ENCODE results near the gene LRP5. TPM values are rescaled to one million over a fixed set of nuclear protein-coding genes. Genes with fewer than 3 reads are reported as not detected.

Gene LRP5
- total and polyA plus RNA-seq, 2 experiments from 2014 or later, result 26.9 to 51.1 TPM

DNA sequence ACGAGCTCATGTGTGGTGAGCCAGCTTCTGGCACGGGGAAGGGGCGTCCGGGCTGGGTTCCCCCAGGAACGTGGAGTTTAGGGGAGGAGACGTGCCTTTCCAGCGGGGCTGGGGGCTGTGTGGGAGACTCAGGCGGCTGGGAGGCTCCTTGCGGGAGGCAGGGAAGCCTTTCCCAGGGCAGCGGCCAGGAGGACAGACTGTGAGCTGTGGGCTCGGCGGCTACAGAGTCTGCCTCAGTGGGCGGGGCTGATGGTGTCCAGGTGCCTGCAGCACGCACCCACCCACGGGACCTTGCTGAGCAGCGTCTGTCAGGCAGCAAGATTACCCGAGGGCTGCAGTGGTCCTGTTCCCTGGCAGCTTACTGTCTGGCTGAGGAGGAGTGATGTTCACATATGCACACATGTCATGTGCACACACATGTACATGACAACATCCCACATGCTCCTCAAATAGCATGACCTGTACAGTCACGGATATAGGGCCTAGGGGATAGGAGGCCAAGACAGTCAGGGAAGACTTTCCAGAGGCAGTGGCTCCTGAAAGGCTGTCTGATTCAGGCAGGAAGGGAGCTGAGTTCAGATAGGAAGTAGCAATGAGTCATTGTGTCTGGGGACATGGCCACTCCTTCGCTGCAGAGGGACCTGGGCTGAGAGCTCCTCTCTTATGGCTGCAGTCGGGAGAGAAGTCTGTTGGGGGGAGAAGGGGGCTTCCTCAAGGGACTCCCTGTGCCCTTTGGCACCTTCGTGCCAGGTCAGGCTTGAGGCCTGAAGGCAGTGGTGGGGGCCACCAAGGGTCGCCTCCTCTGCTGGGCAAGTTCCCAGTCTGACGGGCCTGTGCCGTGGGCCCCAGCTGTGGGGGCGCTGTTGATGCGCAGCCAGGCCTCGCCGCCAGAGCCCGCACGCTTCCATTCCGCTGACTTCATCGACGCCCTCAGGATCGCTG, 124.9 kb downstream of the LRP5 start (continued):
- TF ChIP-seq, protein P1, sequence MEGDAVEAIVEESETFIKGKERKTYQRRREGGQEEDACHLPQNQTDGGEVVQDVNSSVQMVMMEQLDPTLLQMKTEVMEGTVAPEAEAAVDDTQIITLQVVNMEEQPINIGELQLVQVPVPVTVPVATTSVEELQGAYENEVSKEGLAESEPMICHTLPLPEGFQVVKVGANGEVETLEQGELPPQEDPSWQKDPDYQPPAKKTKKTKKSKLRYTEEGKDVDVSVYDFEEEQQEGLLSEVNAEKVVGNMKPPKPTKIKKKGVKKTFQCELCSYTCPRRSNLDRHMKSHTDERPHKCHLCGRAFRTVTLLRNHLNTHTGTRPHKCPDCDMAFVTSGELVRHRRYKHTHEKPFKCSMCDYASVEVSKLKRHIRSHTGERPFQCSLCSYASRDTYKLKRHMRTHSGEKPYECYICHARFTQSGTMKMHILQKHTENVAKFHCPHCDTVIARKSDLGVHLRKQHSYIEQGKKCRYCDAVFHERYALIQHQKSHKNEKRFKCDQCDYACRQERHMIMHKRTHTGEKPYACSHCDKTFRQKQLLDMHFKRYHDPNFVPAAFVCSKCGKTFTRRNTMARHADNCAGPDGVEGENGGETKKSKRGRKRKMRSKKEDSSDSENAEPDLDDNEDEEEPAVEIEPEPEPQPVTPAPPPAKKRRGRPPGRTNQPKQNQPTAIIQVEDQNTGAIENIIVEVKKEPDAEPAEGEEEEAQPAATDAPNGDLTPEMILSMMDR (conservative IDR thresholded peaks at IDR 0.05; ENCODE audit: low read depth in 2 of 2), result peak in 1 of 2 experiments; percentile 33; a peak in 2 of 4 replicates

DNA sequence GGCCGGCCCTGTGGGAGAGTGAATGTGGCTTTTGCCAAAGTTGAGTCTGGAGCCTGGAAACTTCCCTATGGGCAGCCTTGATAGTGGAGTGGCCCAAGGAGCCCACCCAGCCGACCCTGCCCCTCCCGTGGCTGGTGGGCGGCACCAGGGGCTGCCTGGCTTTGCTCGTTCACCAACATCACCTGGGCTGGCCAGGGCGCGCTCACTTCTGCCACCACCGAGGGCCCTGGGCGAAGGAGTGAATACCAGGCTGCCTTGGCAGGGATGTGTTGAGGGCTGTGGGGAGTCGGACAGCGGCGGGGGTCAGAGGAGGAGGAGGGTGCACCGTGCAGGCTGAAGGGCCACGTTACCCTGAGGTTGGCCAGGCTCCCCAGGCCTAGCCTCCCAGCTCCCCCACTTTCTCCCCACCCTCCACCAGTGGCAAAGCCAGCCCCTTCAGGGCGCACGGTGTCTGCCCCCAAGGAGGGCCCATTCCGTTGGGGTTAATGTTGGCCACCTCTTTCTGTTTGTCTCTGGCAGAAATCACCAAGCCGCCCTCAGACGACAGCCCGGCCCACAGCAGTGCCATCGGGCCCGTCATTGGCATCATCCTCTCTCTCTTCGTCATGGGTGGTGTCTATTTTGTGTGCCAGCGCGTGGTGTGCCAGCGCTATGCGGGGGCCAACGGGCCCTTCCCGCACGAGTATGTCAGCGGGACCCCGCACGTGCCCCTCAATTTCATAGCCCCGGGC, 125.7 kb downstream of the LRP5 start:
- Histone ChIP-seq H3K4me2 (no peak overlapping the region), H3K27me3 (ENCODE audit: insufficient read depth) (no peaks in the 10 kb centered on the region), H3K4me1 (ENCODE audit: insufficient read depth) (peaks cover 19% of the 10 kb centered on the region), H3F3A (replicated peaks; ENCODE audit: low read depth) (no peaks in the 10 kb centered on the region), H3K27ac (ENCODE audit: low read depth) (no peak overlapping the region), H2AFZ (no peak overlapping the region), H3K4me3 (no peak overlapping the region), H4K20me1 (replicated peaks; ENCODE audit: insufficient read depth) (no peaks in the 10 kb centered on the region), H3K79me2 (replicated peaks; ENCODE audit: insufficient read depth) (no peaks in the 10 kb centered on the region), H3K9me2 (ENCODE audit: insufficient read depth) (no peaks in the 10 kb centered on the region), H3K36me3 (ENCODE audit: insufficient read depth) (no peaks in the 10 kb centered on the region)
- Mint-ChIP-seq H3K36me3 (ENCODE audit: low read depth) (peaks cover 9% of the 10 kb centered on the region; the same call in 1 of the 3 replicates), H3K27ac (no peak overlapping the region), H3K9me3 (no peaks in the 10 kb centered on the region), H3K4me1 (peaks cover 27% of the 10 kb centered on the region), H3K27me3 (ENCODE audit: insufficient read depth, low read depth, poor library complexity) (peaks cover 16% of the 10 kb centered on the region), H3K4me3 (no peak overlapping the region)
- TF ChIP-seq EZH2 (IDR thresholded peaks at IDR 0.05; ENCODE audit: low read depth, unreplicated experiment) (no peak), POLR2AphosphoS5 (IDR thresholded peaks at IDR 0.05; ENCODE audit: low read depth) (no peak), JUNB (IDR thresholded peaks at IDR 0.05; ENCODE audit: unreplicated experiment) (no peak)
- TF ChIP-seq, protein P2, sequence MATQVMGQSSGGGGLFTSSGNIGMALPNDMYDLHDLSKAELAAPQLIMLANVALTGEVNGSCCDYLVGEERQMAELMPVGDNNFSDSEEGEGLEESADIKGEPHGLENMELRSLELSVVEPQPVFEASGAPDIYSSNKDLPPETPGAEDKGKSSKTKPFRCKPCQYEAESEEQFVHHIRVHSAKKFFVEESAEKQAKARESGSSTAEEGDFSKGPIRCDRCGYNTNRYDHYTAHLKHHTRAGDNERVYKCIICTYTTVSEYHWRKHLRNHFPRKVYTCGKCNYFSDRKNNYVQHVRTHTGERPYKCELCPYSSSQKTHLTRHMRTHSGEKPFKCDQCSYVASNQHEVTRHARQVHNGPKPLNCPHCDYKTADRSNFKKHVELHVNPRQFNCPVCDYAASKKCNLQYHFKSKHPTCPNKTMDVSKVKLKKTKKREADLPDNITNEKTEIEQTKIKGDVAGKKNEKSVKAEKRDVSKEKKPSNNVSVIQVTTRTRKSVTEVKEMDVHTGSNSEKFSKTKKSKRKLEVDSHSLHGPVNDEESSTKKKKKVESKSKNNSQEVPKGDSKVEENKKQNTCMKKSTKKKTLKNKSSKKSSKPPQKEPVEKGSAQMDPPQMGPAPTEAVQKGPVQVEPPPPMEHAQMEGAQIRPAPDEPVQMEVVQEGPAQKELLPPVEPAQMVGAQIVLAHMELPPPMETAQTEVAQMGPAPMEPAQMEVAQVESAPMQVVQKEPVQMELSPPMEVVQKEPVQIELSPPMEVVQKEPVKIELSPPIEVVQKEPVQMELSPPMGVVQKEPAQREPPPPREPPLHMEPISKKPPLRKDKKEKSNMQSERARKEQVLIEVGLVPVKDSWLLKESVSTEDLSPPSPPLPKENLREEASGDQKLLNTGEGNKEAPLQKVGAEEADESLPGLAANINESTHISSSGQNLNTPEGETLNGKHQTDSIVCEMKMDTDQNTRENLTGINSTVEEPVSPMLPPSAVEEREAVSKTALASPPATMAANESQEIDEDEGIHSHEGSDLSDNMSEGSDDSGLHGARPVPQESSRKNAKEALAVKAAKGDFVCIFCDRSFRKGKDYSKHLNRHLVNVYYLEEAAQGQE (IDR thresholded peaks at IDR 0.05; ENCODE audit: unreplicated experiment), result no peak
- ATAC-seq (no peak), DNase-seq (ENCODE audit: low spot score) (no peak)
